Neural progenitor cell (in vitro differentiated cells): ENCODE data around the gene UQCRQ. TPM values are rescaled to one million over a fixed set of nuclear protein-coding genes. Genes with fewer than 3 reads are reported as not detected.
A peak's percentile ranks its signal among the peaks of the same experiment; 100 is the strongest.

Experiments used
- DNase-seq: peaks from one replicate; pipeline ENCODE4 v3.0.0-alpha.2; 2016; ENCODE audit warnings: low spot score
- H2AFZ ChIP-seq: fragments of 200-600 bp; sonication (generic); replicated peaks from 2 replicates; pipeline ENCODE4 v1.6.1; 2016; ENCODE audit warnings: antibody characterized with exemption
- H3F3A ChIP-seq: fragments of 200-600 bp; sonication (generic); 2 replicates; pipeline ENCODE4 v1.6.1; 2016; ENCODE audit warnings: antibody characterized with exemption, low read depth
- H3K27ac ChIP-seq: fragments of 200-600 bp; sonication (generic); 2 replicates; pipeline ENCODE4 v1.5.1; 2016; ENCODE audit warnings: mild to moderate bottlenecking
- H3K27me3 ChIP-seq: fragments of 200-600 bp; sonication (generic); 2 replicates; pipeline ENCODE4 v1.6.1; 2016; ENCODE audit warnings: mild to moderate bottlenecking, moderate library complexity
- H3K36me3 ChIP-seq: fragments of 200-600 bp; sonication (generic); 2 replicates; pipeline ENCODE4 v1.5.1; 2016
- H3K4me1 ChIP-seq: fragments of 200-600 bp; sonication (generic); 2 replicates; pipeline ENCODE4 v1.6.1; 2016; ENCODE audit warnings: mixed run types
- H3K4me2 ChIP-seq: fragments of 200-600 bp; sonication (generic); 2 replicates; pipeline ENCODE4 v1.6.1; 2016
- H3K4me3 ChIP-seq: fragments of 200-600 bp; sonication (generic); 2 replicates; pipeline ENCODE4 v1.5.1; 2016
- H3K79me2 ChIP-seq: fragments of 200-600 bp; sonication (generic); 2 replicates; pipeline ENCODE4 v1.6.1; 2016; ENCODE audit warnings: low read depth
- H3K9ac ChIP-seq: fragments of 200-600 bp; sonication (generic); 2 replicates; pipeline ENCODE4 v1.6.1; 2016
- H3K9me3 ChIP-seq: fragments of 200-600 bp; sonication (generic); 2 replicates; pipeline ENCODE4 v1.5.1; 2016; ENCODE audit warnings: low read depth
- H4K20me1 ChIP-seq: fragments of 200-600 bp; sonication (generic); 2 replicates; pipeline ENCODE4 v1.6.1; 2016; ENCODE audit warnings: low read depth
- H3K27ac Mint-ChIP-seq: 3 replicates; pipeline ENCODE4 v1.8.0; 2021; ENCODE audit warnings: mixed read lengths
- H3K27me3 Mint-ChIP-seq: 2 replicates; pipeline ENCODE4 v1.8.0; 2022; ENCODE audit warnings: low read depth, mild to moderate bottlenecking, inconsistent platforms, moderate library complexity, mixed read lengths; ENCODE audit not compliant: insufficient read depth
- H3K36me3 Mint-ChIP-seq: 3 replicates; pipeline ENCODE4 v1.8.0; 2021; ENCODE audit warnings: mixed read lengths
- H3K4me1 Mint-ChIP-seq: 3 replicates; pipeline ENCODE4 v1.8.0; 2021; ENCODE audit warnings: mixed read lengths
- H3K4me3 Mint-ChIP-seq: 3 replicates; pipeline ENCODE4 v1.8.0; 2021; ENCODE audit warnings: mild to moderate bottlenecking, moderate library complexity, mixed read lengths
- H3K9me3 Mint-ChIP-seq: 3 replicates; pipeline ENCODE4 v1.8.0; 2020; ENCODE audit warnings: mixed read lengths
- CTCF ChIP-seq: fragments of 200-600 bp; sonication (generic); IDR thresholded peaks from 2 replicates; pipeline ENCODE4 v1.5.1; 2017; ENCODE audit warnings: antibody characterized with exemption, mild to moderate bottlenecking
- EZH2 ChIP-seq: fragments of 200-600 bp; sonication (generic); IDR thresholded peaks from 2 replicates; pipeline ENCODE4 v1.6.1; 2017; ENCODE audit warnings: antibody characterized with exemption, mild to moderate bottlenecking, moderate library complexity
- EZH2phosphoT487 ChIP-seq: fragments of 200-600 bp; sonication (generic); IDR thresholded peaks from 2 replicates; pipeline ENCODE4 v1.6.1; 2017; ENCODE audit warnings: antibody characterized with exemption
- total RNA-seq: library from RNA; depleted of rRNA; stranded (reverse); fragments of >200 nt; gene quantifications from 2 replicates; pipeline ENCODE4 v1.2.3, GENCODE V29; 2015; ENCODE audit warnings: low replicate concordance

The UQCRQ gene
- total RNA-seq, 1 donor from 2014 or later: 45.0 TPM

GRCh38 chr5:132820162-132820754, 46.2 kb upstream of the UQCRQ start:
- Mint-ChIP-seq H3K36me3 (no peaks in the 10 kb centered on the region), H3K4me3 (no peak overlapping the region), H3K4me1 (peaks cover 11% of the 10 kb centered on the region), H3K9me3 (peaks cover under 1% of the 10 kb centered on the region), H3K27ac (no peak overlapping the region), H3K27me3 (peaks cover 15% of the 10 kb centered on the region)
- H3K4me1 ChIP-seq: no peaks in the 10 kb centered on the region
- peak; percentile 95 for DNase-seq
- no peaks in the 10 kb centered on the region for H3K36me3 ChIP-seq
- H3K4me2 ChIP-seq: no peak overlapping the region
- peaks cover 30% of the 10 kb centered on the region for H3F3A ChIP-seq
- no peak overlapping the region for H3K27ac ChIP-seq
- H3K27me3 ChIP-seq: peaks cover 99% of the 10 kb centered on the region
- H3K4me3 ChIP-seq: no peak overlapping the region
- H3K79me2 ChIP-seq: no peaks in the 10 kb centered on the region
- no peaks in the 10 kb centered on the region for H4K20me1 ChIP-seq
- no peak overlapping the region for H2AFZ ChIP-seq
- no peak overlapping the region for H3K9ac ChIP-seq
- TF ChIP-seq EZH2phosphoT487 (no peak), CTCF (peak; percentile 98), EZH2 (peak; percentile 61)
- H3K9me3 ChIP-seq: no peaks in the 10 kb centered on the region

- Mint-ChIP-seq H3K4me1 (peaks cover 11% of the 10 kb centered on the region), H3K27me3 (peaks cover 17% of the 10 kb centered on the region), H3K36me3 (no peaks in the 10 kb centered on the region), H3K9me3 (no peaks in the 10 kb centered on the region), H3K4me3 (no peak overlapping the region), H3K27ac (no peak overlapping the region)
- no peaks in the 10 kb centered on the region for H4K20me1 ChIP-seq
- H3K4me1 ChIP-seq: no peaks in the 10 kb centered on the region
- no peak overlapping the region for H3K4me2 ChIP-seq
- TF ChIP-seq EZH2phosphoT487: no peak
- TF ChIP-seq CTCF: no peak
- TF ChIP-seq EZH2: no peak
- H3K9me3 ChIP-seq: no peaks in the 10 kb centered on the region
- no peak for DNase-seq
- H3K27ac ChIP-seq: no peak overlapping the region
- H3K4me3 ChIP-seq: no peak overlapping the region
- peaks cover 22% of the 10 kb centered on the region for H3F3A ChIP-seq
- no peak overlapping the region for H2AFZ ChIP-seq
- peaks cover 99% of the 10 kb centered on the region for H3K27me3 ChIP-seq
- no peaks in the 10 kb centered on the region for H3K79me2 ChIP-seq
- H3K36me3 ChIP-seq: no peaks in the 10 kb centered on the region
- H3K9ac ChIP-seq: no peak overlapping the region
These were observed 45.1 kb upstream of the UQCRQ start for GRCh38 chr5:132821350-132821749.

- Histone ChIP-seq H3K4me3 (no peak overlapping the region), H2AFZ (no peak overlapping the region), H3K4me2 (no peak overlapping the region), H3K9ac (no peak overlapping the region), H3F3A (peaks cover 22% of the 10 kb centered on the region), H3K4me1 (no peaks in the 10 kb centered on the region), H3K36me3 (no peaks in the 10 kb centered on the region), H3K27me3 (peaks cover 99% of the 10 kb centered on the region), H3K79me2 (no peaks in the 10 kb centered on the region), H3K27ac (no peak overlapping the region), H4K20me1 (no peaks in the 10 kb centered on the region), H3K9me3 (no peaks in the 10 kb centered on the region)
- Mint-ChIP-seq H3K9me3 (no peaks in the 10 kb centered on the region), H3K27ac (no peak overlapping the region), H3K36me3 (no peaks in the 10 kb centered on the region), H3K4me3 (no peak overlapping the region), H3K4me1 (peaks cover 11% of the 10 kb centered on the region), H3K27me3 (peaks cover 22% of the 10 kb centered on the region)
- TF ChIP-seq EZH2 (no peak), EZH2phosphoT487 (no peak), CTCF (no peak)
- DNase-seq: no peak
These were observed 44.7 kb upstream of the UQCRQ start for GRCh38 chr5:132821791-132822190.
